GM12873 (cell line): ENCODE results near the gene DAAM2.

Source experiments
- CTCF ChIP-seq: IDR thresholded peaks from 2 replicates; pipeline ENCODE4 v1.5.1; 2012; ENCODE audit warnings: low read depth, mild to moderate bottlenecking, moderate library complexity, low read length, control low read depth; ENCODE audit not compliant: insufficient read depth; ENCODE audit errors: missing control alignments

The DAAM2 gene

DNA sequence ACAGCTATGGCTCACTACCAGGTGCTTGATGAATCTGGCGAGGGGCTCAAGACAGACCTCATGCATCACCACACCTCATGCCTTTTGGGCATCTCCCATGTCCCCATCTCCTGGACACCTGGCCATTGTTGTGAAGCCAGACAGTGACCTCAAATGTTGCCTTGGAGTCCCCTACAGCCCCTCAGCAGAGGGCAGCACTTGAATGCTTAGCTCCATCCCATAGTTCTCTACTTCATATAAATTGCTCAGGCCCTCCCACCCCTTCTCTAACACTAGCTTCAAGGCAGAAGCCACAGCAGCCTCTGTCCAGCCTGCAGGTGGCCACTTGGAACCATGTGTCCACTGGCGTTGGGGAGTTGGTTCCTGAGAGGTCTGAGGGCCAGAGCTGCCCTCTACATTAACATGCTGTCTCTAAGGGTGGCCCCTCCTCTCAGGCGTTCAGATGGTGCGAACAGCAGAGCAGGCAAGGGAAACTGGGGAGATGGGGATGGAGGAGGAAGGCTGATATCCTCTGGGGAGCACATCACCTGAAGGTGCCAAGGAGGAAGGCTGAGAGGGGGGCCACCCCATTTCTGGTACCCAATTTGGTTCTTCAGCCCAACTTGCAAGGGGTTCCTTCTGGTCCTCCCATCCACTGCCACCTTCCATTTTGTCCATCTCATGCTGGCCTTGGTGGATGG lies 110.8 kb downstream of the DAAM2 start:
- TF ChIP-seq CTCF = no peak

- TF ChIP-seq CTCF = no peak
Observed at GRCh38 chr6:39903656-39904055, 111.5 kb downstream of the DAAM2 start.

- TF ChIP-seq CTCF = no peak
Observed at GRCh38 chr6:39904946-39905639, 112.9 kb downstream of the DAAM2 start.

DNA sequence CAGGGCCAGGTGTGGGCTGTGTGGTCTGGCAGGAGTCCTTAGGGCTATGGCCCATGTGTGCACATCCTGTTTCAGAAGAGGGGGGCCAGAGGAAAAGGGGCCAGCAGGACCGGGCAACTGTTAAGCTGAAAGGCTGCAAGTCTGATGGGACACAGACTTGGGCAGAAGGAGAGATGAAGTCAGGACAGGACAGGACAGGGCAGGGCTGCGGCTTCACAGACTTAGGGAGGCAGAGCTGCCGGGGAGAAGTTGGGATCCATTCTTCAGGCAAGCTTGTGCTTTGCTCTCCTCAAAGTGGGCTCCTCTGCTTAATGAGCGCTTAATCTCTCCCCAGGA lies 113.4 kb downstream of the DAAM2 start:
- TF ChIP-seq CTCF = no peak

DNA sequence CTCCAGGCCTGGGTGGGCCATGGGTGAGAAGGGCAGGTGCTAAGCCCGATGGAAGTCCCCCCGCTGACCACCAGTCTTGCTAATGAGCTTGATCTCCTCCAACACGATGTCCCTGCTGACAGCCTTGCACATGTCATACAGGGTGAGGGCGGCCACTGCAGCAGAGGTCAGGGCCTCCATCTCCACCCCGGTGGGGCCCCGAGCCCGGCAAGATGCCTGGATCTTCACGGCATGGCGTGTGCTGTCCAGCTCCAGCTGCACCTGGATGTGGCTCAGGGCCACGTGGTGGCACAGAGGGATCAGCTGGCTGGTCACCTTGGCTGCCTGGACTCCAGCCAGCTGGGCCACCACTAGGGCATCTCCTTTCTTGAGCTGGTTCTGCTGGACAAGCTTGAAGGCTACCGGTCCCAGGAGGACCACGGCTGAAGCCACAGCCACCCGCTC lies 114.2 kb downstream of the DAAM2 start:
- no peak for TF ChIP-seq CTCF

- no peak for TF ChIP-seq CTCF
Observed at GRCh38 chr6:39907871-39908575, 115.8 kb downstream of the DAAM2 start.

DNA sequence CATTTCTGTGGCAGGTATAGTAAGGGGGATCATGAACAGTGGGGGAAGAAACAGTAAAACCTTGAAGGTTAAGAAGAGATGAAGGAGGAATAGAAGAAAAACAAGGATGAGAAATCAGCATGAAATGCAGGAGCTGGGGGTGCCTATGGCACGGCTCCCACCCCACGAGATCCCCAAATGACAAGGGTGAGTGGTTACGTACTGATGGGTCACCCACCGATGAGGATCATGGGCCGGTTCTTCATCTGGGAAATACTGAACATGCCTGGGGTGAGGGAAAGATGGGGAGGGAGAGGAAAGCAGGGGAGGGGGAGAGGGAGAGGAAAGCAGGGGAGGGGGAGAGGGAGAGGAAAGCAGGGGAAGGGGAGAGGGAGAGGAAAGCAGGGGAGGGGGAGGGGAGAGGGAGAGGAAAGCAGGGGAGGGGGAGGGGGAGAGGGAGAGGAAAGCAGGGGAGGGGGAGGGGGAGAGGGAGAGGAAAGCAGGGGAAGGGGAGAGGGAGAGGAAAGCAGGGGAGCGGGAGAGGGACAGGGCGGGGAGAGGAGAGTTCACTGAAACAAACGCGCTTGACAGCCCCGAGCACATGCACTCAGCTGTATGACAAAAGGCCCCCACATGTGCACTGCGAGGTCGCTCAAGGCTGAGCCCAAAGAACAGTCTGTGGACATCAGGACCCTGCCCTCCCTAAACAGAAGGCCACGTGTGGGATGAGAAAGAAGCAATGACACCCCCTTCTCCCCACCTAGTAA lies 116.8 kb downstream of the DAAM2 start:
- no peak for TF ChIP-seq CTCF
